IMR-90 (cell line): ENCODE results near the gene PIP5K1C. TPM values are rescaled to one million over a fixed set of nuclear protein-coding genes. Genes with fewer than 3 reads are reported as not detected.

Experiments used
- ATAC-seq: fragments of 200-7000 bp; cut with Tn5 transposase; 2 replicates; pipeline ENCODE4 v1.9.1; 2020; ENCODE audit warnings: low read depth, mild to moderate bottlenecking, moderate library complexity
- BruUV-seq: library from RNA; stranded (reverse); fragments of 400-500 nt; replicated peaks from 2 replicates; lab custom pipeline; 2021; lab: Mats Ljungman, UMichigan
- CTCF ChIA-PET: fragments of 300-600 bp; formaldehyde crosslinking; extraction: SDS; loops from one replicate; lab custom pipeline; 2021; ENCODE audit warnings: antibody characterized with exemption; lab: Yijun Ruan, JAX
- POLR2A ChIA-PET: fragments of 300-600 bp; sonication (Branson Sonifier 250); formaldehyde crosslinking; loops from one replicate; lab custom pipeline; 2022; ENCODE audit warnings: antibody characterized with exemption; ENCODE audit not compliant: unreplicated experiment; lab: Charles Lee
- DNase-seq: peaks from one replicate; pipeline ENCODE4 v3.0.0; 2013
- H2AFZ ChIP-seq: replicated peaks from 2 replicates; pipeline ENCODE3; 2013; ENCODE audit warnings: low read length, mild to moderate bottlenecking; ENCODE audit not compliant: poor library complexity
- H2AK5ac ChIP-seq: 2 replicates; pipeline ENCODE4 v1.6.1; 2013; ENCODE audit warnings: low read depth, low read length, inconsistent platforms
- H2AK9ac ChIP-seq: replicated peaks from 2 replicates; pipeline ENCODE3; 2013; ENCODE audit warnings: mild to moderate bottlenecking, low read depth, low read length, moderate library complexity; ENCODE audit not compliant: poor library complexity
- H2BK120ac ChIP-seq: 2 replicates; pipeline ENCODE4 v1.6.1; 2013; ENCODE audit warnings: low read depth, low read length, inconsistent platforms
- H2BK15ac ChIP-seq: 3 replicates; pipeline ENCODE4 v1.6.1; 2013; ENCODE audit warnings: low read depth, low read length, inconsistent platforms
- H2BK20ac ChIP-seq: 2 replicates; pipeline ENCODE4 v1.6.1; 2013; ENCODE audit warnings: low read depth, mild to moderate bottlenecking, inconsistent platforms, low read length, moderate library complexity
- H2BK5ac ChIP-seq: 2 replicates; pipeline ENCODE4 v1.6.1; 2013; ENCODE audit warnings: mild to moderate bottlenecking, low read depth, low read length, inconsistent platforms; ENCODE audit not compliant: poor library complexity, severe bottlenecking
- H3K14ac ChIP-seq: replicated peaks from 2 replicates; pipeline ENCODE4 v1.6.1; 2013; ENCODE audit warnings: low read depth, low read length, inconsistent platforms
- H3K18ac ChIP-seq: 2 replicates; pipeline ENCODE4 v1.6.1; 2013; ENCODE audit warnings: low read depth, low read length, control low read depth
- H3K23ac ChIP-seq: 2 replicates; pipeline ENCODE4 v1.6.1; 2013; ENCODE audit warnings: low read depth, low read length, inconsistent platforms
- H3K27ac ChIP-seq: 2 replicates; pipeline ENCODE4 v1.5.1; 2013; ENCODE audit warnings: mild to moderate bottlenecking, control low read depth, low read length; ENCODE audit not compliant: insufficient read depth
- H3K27me3 ChIP-seq: 2 replicates; pipeline ENCODE4 v1.6.1; 2013; ENCODE audit warnings: low read length; ENCODE audit not compliant: control insufficient read depth, insufficient read depth
- H3K36me3 ChIP-seq: 2 replicates; pipeline ENCODE4 v1.6.1; 2013; ENCODE audit warnings: low read length, mixed read lengths; ENCODE audit not compliant: control insufficient read depth, insufficient read depth
- H3K4ac ChIP-seq: 2 replicates; pipeline ENCODE4 v1.6.1; 2013; ENCODE audit warnings: low read depth, low read length, inconsistent platforms
- H3K4me1 ChIP-seq: 2 replicates; pipeline ENCODE4 v1.6.1; 2013; ENCODE audit warnings: low read length, mixed read lengths; ENCODE audit not compliant: control insufficient read depth, insufficient read depth
- H3K4me2 ChIP-seq: 2 replicates; pipeline ENCODE4 v1.6.1; 2013; ENCODE audit warnings: low read depth, mild to moderate bottlenecking, control low read depth, low read length, moderate library complexity
- H3K4me3 ChIP-seq: 2 replicates; pipeline ENCODE4 v1.5.1; 2013; ENCODE audit warnings: low read depth, mild to moderate bottlenecking, control low read depth, low read length, moderate library complexity; ENCODE audit not compliant: insufficient read depth
- H3K56ac ChIP-seq: 2 replicates; pipeline ENCODE4 v1.6.1; 2013; ENCODE audit warnings: low read length, inconsistent platforms; ENCODE audit not compliant: insufficient read depth; ENCODE audit errors: extremely low read depth
- H3K79me1 ChIP-seq, 2 experiments: 2 replicates each; pipeline ENCODE4 v1.6.1; 2013; ENCODE audit warnings: low read length in 2 of 2, inconsistent platforms in 1 of 2, low read depth in 1 of 2
- H3K9ac ChIP-seq: 2 replicates; pipeline ENCODE4 v1.6.1; 2013; ENCODE audit warnings: low read depth, low read length, control low read depth
- H3K9me1 ChIP-seq: 2 replicates; pipeline ENCODE4 v1.6.1; 2013; ENCODE audit warnings: low read length, inconsistent platforms; ENCODE audit not compliant: insufficient read depth
- H3K9me3 ChIP-seq: 2 replicates; pipeline ENCODE4 v1.6.1; 2013; ENCODE audit warnings: low read length; ENCODE audit not compliant: control insufficient read depth, insufficient read depth
- H4K20me1 ChIP-seq: 2 replicates; pipeline ENCODE4 v1.6.1; 2013; ENCODE audit warnings: low read length, inconsistent platforms; ENCODE audit not compliant: insufficient read depth
- H4K5ac ChIP-seq: 2 replicates; pipeline ENCODE4 v1.6.1; 2013; ENCODE audit warnings: mild to moderate bottlenecking, low read depth, low read length, control low read depth
- H4K8ac ChIP-seq, 2 experiments: 2 replicates each; pipeline ENCODE4 v1.6.1; 2013; ENCODE audit warnings: low read depth in 2 of 2, low read length in 2 of 2, control low read depth in 1 of 2, inconsistent platforms in 1 of 2
- H4K91ac ChIP-seq: 2 replicates; pipeline ENCODE4 v1.6.1; 2013; ENCODE audit warnings: low read depth, low read length, inconsistent platforms; ENCODE audit not compliant: insufficient read depth
- MXI1 ChIP-seq: IDR thresholded peaks from 2 replicates; pipeline ENCODE4 v1.6.1; 2012; ENCODE audit warnings: low read depth, mild to moderate bottlenecking, low read length, moderate library complexity, borderline replicate concordance
- SMC3 ChIP-seq: fragments of 150-350 bp; IDR thresholded peaks from 2 replicates; pipeline ENCODE4 v1.6.1; 2016; ENCODE audit warnings: low read depth, mild to moderate bottlenecking, antibody characterized with exemption, low read length, moderate library complexity
- USF2 ChIP-seq: fragments of 150-350 bp; IDR thresholded peaks from 2 replicates; pipeline ENCODE4 v1.6.1; 2017; ENCODE audit warnings: mild to moderate bottlenecking, antibody characterized with exemption, low read length, low read depth
- WGBS, 2 experiments: methylation state at CpG; one replicate each; pipeline versions ENCODE4 v1.1.5 to v1.1.7; 2013; ENCODE audit warnings: missing lambda C conversion rate in 2 of 2; ENCODE audit not compliant: insufficient read length in 1 of 2; ENCODE audit errors: extremely low coverage in 2 of 2; 5-methylcytosine and 5-hydroxymethylcytosine counted together
- dilution Hi-C: fragments of 300-500 bp; cut with HindIII; formaldehyde crosslinking; loops from one replicate; pipeline ENCODE4 v1.14.3; 2018; ENCODE audit warnings: low sequenced_read_pairs; ENCODE audit not compliant: unreplicated experiment
- in situ Hi-C: fragments of 300-500 bp; cut with MboI; formaldehyde crosslinking; loops from 3 replicates; pipeline ENCODE4 v1.14.3; 2019; ENCODE audit warnings: low sequenced_read_pairs, inconsistent platforms, mixed read lengths
- intact Hi-C: fragments of 100-400 bp; cut with micrococcal nuclease; formaldehyde crosslinking; loops from 2 replicates; pipeline ENCODE4 v1.10.0; 2022
- polyA plus RNA-seq, 3 experiments: library from polyadenylated mRNA; depleted of rRNA; stranded (reverse); fragments of >200 nt; gene quantifications; 2 replicates each; pipeline ENCODE4 v1.2.3, GENCODE V29; 2012; ENCODE audit warnings: low replicate concordance in 1 of 3
- total RNA-seq: library from RNA; depleted of rRNA; stranded (reverse); fragments of >200 nt; gene quantifications from 2 replicates; pipeline ENCODE4 v1.2.3, GENCODE V29; 2012

The PIP5K1C gene
- total and polyA plus RNA-seq, 2 of the 4 experiments (the other 2 are of a cell fraction): 13.6 to 23.3 TPM

- H2AK5ac ChIP-seq: no peak overlapping the region
Measured at GRCh38 chr19:3748965-3749364, 48.7 kb upstream of the PIP5K1C start.

More at GRCh38 chr19:3748965-3749364, 48.7 kb upstream of the PIP5K1C start:
- H3K14ac ChIP-seq: no peak overlapping the region
- no peak overlapping the region for H3K4me2 ChIP-seq
- dilution Hi-C loops: no loop called here
- H3K23ac ChIP-seq: no peak overlapping the region
- ChIA-PET CTCF (no interaction called here), POLR2A (no interaction called here)
- intact Hi-C loops: no loop called here
- no peaks in the 10 kb centered on the region for H4K20me1 ChIP-seq
- peaks cover 20% of the 10 kb centered on the region; the same call in 1 of the 2 replicates for H3K36me3 ChIP-seq
- H3K56ac ChIP-seq: no peak overlapping the region
- no peak overlapping the region for H2AFZ ChIP-seq
- H3K27me3 ChIP-seq: peaks cover 4% of the 10 kb centered on the region; the same call in 1 of the 2 replicates
- no TSS peak for BruUV-seq
- no peak overlapping the region for H4K91ac ChIP-seq
- no peak overlapping the region for H4K8ac ChIP-seq
- H3K9me3 ChIP-seq: no peaks in the 10 kb centered on the region
- H3K4me1 ChIP-seq: no peaks in the 10 kb centered on the region
- H3K4ac ChIP-seq: no peak overlapping the region
- H2BK120ac ChIP-seq: no peak overlapping the region
- H3K4me3 ChIP-seq: no peak overlapping the region
- no peak overlapping the region for H4K5ac ChIP-seq
- WGBS, 2 experiments: no CpG with 5 or more reads among the region's 8 CpGs
- no peak overlapping the region for H2AK9ac ChIP-seq
- no peak for DNase-seq
- no peak overlapping the region for H2BK15ac ChIP-seq
- no peaks in the 10 kb centered on the region for H3K9me1 ChIP-seq
- no peak overlapping the region for H2BK5ac ChIP-seq
- H3K79me1 ChIP-seq: no peaks in the 10 kb centered on the region
- H3K27ac ChIP-seq: no peak overlapping the region
- no peak for ATAC-seq
- in situ Hi-C loops: no loop called here
- H2BK20ac ChIP-seq: no peak overlapping the region
- H3K9ac ChIP-seq: no peak overlapping the region
- no peak overlapping the region for H3K18ac ChIP-seq
- TF ChIP-seq SMC3 (no peak), USF2 (no peak), MXI1 (no peak)
